ENCODE data around the gene WAC.

The WAC gene

DNA sequence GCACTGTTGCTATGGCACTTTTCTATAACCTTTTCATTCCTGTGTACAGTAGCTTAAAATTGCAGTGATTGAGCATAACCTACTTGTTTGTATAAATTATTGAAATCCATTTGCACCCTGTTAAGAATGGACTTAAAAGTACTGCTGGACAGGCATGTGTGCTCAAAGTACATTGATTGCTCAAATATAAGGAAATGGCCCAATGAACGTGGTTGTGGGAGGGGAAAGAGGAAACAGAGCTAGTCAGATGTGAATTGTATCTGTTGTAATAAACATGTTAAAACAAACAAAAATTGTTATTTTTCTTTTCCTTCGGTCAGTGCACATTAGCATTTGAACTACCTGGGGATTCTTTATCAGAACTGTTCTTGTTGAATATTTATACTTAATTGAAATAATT lies 87.3 kb downstream of the WAC start:
- TF ChIP-seq, protein P1, sequence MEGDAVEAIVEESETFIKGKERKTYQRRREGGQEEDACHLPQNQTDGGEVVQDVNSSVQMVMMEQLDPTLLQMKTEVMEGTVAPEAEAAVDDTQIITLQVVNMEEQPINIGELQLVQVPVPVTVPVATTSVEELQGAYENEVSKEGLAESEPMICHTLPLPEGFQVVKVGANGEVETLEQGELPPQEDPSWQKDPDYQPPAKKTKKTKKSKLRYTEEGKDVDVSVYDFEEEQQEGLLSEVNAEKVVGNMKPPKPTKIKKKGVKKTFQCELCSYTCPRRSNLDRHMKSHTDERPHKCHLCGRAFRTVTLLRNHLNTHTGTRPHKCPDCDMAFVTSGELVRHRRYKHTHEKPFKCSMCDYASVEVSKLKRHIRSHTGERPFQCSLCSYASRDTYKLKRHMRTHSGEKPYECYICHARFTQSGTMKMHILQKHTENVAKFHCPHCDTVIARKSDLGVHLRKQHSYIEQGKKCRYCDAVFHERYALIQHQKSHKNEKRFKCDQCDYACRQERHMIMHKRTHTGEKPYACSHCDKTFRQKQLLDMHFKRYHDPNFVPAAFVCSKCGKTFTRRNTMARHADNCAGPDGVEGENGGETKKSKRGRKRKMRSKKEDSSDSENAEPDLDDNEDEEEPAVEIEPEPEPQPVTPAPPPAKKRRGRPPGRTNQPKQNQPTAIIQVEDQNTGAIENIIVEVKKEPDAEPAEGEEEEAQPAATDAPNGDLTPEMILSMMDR (IDR thresholded peaks at IDR 0.05; ENCODE audit: insufficient read depth, low read depth, low read length, missing control alignments) = no peak
- DNase-seq (ENCODE audit: low read depth) = no peak
- H3K4me3 ChIP-seq (ENCODE audit: low read length) = no peak overlapping the region

DNA sequence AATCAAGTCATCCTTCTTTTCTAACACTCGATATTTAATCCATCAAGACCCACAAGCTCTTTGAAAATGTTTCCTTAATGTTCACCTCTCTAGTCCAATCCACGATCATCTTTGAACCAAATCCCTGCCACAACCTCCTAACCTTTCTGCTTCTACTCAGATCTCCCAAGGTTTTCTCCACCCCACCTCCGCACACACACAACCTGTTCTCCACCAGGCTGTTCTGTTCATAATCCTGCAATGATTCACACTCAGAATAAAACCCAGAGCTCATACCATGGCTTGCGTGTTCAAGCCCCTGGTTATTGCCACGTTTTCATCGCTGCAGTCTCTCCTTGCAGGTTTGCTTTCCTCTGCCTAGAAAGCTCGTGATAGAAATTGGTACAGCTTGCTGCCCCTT lies 90.6 kb downstream of the WAC start:
- peak; percentile 20 for DNase-seq (ENCODE audit: low read depth)
- TF ChIP-seq, protein P1 (IDR thresholded peaks at IDR 0.05; ENCODE audit: insufficient read depth, low read depth, low read length, missing control alignments) = no peak
- no peak overlapping the region for H3K4me3 ChIP-seq (ENCODE audit: low read length)

DNA sequence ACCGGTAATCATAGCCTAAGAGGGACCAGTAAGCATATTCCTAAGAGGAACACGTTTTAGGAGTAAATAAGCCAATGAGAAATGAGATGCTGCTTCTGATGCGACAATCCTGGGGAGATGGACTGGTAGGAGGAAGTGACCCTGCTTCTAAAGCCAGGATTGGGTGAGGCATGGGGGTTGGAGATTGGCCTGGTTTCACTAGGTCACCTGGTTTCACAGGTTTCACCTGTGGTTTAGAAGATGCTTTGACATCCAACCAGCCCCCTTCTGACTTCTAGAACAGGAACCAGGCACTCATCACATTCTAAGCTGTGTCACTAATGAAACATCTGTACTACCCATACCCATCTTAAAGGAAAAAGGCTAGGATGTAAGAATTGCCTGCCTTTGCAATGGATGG lies 91.4 kb downstream of the WAC start:
- TF ChIP-seq, protein P1 (IDR thresholded peaks at IDR 0.05; ENCODE audit: insufficient read depth, low read depth, low read length, missing control alignments) = no peak
- no peak overlapping the region for H3K4me3 ChIP-seq (ENCODE audit: low read length)
- no peak for DNase-seq (ENCODE audit: low read depth)

DNA sequence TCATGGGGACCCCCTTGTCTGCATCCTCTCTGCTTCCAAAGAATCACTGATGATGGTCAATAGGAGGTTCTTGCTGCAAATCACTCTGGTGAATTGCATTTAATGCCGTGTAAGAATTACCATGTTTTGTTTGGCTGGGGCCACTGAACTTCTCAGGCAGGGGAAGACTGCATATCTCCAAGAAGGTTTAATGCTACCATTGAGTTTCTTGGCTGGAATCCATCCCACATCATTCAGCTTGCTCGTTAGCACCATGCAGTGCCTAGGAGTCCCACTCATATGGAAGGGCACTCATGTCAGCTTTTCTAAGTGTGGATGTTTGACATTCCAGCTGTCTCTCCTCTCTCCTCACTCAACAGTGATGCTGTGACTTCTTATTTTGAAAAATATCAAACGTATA lies 94.2 kb downstream of the WAC start:
- TF ChIP-seq, protein P1 (IDR thresholded peaks at IDR 0.05; ENCODE audit: insufficient read depth, low read depth, low read length, missing control alignments) = no peak
- DNase-seq (ENCODE audit: low read depth) = no peak
- no peak overlapping the region for H3K4me3 ChIP-seq (ENCODE audit: low read length)

DNA sequence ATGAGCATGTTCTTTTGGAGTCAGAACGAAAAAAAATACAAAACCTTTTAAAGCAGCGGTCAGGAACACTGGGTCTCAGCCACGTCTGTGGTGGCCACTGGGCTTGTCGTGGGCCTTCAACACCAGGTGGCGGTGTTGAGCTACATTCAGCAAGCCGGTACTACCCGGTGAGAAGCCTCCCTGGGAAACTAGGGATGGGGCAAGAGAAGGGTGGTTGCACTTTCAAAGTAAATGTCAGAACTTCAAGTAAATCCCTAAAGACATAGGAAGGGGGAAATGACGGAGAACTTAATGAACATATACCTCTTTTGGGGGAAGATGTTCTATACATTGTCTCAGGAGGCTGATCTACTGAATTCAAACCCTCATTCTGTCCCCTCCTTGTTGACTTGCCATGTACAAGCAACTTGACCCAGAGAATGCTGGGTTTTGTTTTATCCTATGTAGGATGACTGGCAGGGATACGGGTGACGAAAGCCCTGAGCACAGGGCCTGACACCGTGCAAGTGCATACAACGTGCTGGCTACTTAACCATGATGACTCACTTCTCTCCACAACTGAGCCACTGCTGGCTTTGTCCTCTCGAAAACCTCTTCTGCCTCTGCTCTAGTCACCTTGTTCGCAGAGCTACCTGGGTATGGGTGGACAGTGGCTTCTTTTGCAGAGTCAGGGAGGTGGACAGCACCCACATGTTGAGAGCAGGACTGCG lies 95.4 kb downstream of the WAC start:
- TF ChIP-seq, protein P1 (IDR thresholded peaks at IDR 0.05; ENCODE audit: insufficient read depth, low read depth, low read length, missing control alignments) = peak; percentile 96
- peak; percentile 80 for DNase-seq (ENCODE audit: low read depth)
- H3K4me3 ChIP-seq (ENCODE audit: low read length) = no peak overlapping the region

DNA sequence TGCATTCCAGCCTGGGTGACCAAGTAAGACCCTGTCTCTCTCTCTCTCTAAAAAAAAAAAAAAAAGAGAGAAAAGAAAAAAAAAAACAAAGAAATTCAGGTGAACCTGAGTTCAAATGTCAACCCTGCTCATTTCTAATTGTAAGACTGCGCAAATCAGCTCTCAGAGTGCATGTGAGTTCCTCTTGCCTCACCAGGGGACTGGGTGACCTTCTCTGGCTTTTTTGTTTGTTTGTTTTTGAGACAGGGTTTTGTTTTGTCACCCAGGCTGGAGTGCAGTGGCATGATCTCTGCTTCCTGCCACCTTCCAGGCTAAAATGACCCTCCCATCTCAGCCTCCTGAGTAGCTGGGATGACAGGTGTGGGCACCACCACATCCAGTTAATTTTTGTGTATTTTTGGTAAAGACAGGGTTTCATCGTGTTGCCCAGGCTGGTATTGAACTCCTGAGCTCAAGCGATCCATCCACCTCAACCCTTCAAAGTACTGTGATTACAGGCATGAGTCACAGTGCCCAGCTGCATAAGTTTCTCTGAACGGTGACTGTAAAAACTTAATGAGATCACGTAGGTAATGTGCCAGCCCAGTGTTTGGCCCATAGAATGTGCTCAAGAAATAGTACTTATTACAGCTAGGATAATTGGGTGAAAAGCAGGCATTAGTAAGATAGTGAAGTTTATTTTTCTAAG lies 99.1 kb downstream of the WAC start:
- TF ChIP-seq, protein P1 (IDR thresholded peaks at IDR 0.05; ENCODE audit: insufficient read depth, low read depth, low read length, missing control alignments) = no peak
- peak; percentile 34 for DNase-seq (ENCODE audit: low read depth)

DNA sequence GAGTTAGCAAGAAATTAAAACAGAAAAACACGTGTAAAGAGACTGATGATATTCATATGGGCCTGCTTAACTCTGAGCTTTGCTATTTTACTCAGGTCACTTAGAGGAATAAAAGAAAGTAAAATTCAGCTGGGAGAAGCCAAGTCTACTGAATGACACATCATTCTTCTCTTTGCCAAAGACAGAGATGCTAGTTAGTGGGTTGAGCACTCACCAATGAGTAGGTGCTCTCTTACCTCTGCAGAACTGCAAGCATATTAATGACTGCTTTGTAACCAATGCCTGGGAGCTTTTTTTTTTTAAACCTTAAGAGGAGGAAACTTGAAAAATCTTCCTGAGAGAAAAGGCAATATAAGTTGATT lies 99.6 kb downstream of the WAC start:
- TF ChIP-seq, protein P1 (IDR thresholded peaks at IDR 0.05; ENCODE audit: insufficient read depth, low read depth, low read length, missing control alignments) = no peak
- no peak for DNase-seq (ENCODE audit: low read depth)

More for the DNA sequence above, 99.1 kb downstream of the WAC start:
- no peak overlapping the region for H3K4me3 ChIP-seq (ENCODE audit: low read length)

More for the DNA sequence above, 99.6 kb downstream of the WAC start:
- H3K4me3 ChIP-seq (ENCODE audit: low read length) = no peak overlapping the region
